GOT3 (cell line): ENCODE measurements around the gene B4GALT6.

Experiments
- DNase-seq: peaks from one replicate; lab custom pipeline; 2025; ENCODE audit warnings: mixed read lengths; lab: John Stamatoyannopoulos, UW

Gene B4GALT6

GRCh38 chr18:31659576-31660177 is 24.7 kb downstream of the B4GALT6 start:
- DNase-seq: no peak

GRCh38 chr18:31658670-31659575 is 25.5 kb downstream of the B4GALT6 start:
- no peak for DNase-seq

- DNase-seq: peak; percentile 5
Observed at GRCh38 chr18:31657823-31658669, 26.3 kb downstream of the B4GALT6 start.

- DNase-seq: no peak
Observed at GRCh38 chr18:31656754-31657153, 27.6 kb downstream of the B4GALT6 start.

- DNase-seq: no peak
Observed at GRCh38 chr18:31655354-31655753, 29.0 kb downstream of the B4GALT6 start.

- DNase-seq: no peak
Observed at GRCh38 chr18:31652877-31653276, 31.5 kb downstream of the B4GALT6 start.

GRCh38 chr18:31652357-31652756 is 32.0 kb downstream of the B4GALT6 start:
- no peak for DNase-seq

GRCh38 chr18:31651369-31651768 is 33.0 kb downstream of the B4GALT6 start:
- no peak for DNase-seq

GRCh38 chr18:31649978-31650719 is 34.2 kb downstream of the B4GALT6 start:
- DNase-seq: no peak

GRCh38 chr18:31649449-31649848 is 34.9 kb downstream of the B4GALT6 start:
- DNase-seq: no peak

GRCh38 chr18:31648966-31649429 is 35.4 kb downstream of the B4GALT6 start:
- no peak for DNase-seq

GRCh38 chr18:31648458-31648857 is 35.9 kb downstream of the B4GALT6 start:
- DNase-seq: no peak

GRCh38 chr18:31647127-31647753 is 37.1 kb downstream of the B4GALT6 start:
- no peak for DNase-seq

GRCh38 chr18:31646332-31647126 is 37.9 kb downstream of the B4GALT6 start:
- DNase-seq: no peak

- no peak for DNase-seq
Observed at GRCh38 chr18:31645411-31645810, 39.0 kb downstream of the B4GALT6 start.

GRCh38 chr18:31643003-31643402 is 41.4 kb downstream of the B4GALT6 start:
- no peak for DNase-seq

- no peak for DNase-seq
Observed at GRCh38 chr18:31637445-31637844, 46.9 kb downstream of the B4GALT6 start.

- no peak for DNase-seq
Observed at GRCh38 chr18:31636387-31636786, 48.0 kb downstream of the B4GALT6 start.

- DNase-seq: no peak
Observed at GRCh38 chr18:31634331-31634713, 50.1 kb downstream of the B4GALT6 start.
